Smooth muscle cell of trachea (primary cell): Measurements from ENCODE around the gene ALDH8A1. TPM values are rescaled to one million over a fixed set of nuclear protein-coding genes. Genes with fewer than 3 reads are reported as not detected.

Source experiments
- total RNA-seq: library from RNA; depleted of rRNA; stranded (reverse); fragments of >200 nt; gene quantifications from 2 replicates; pipeline ENCODE4 v1.2.1, GENCODE V29; 2014

Gene ALDH8A1
- 0.33 and 2.0 TPM in 2 replicates for total RNA-seq

GRCh38 chr6:134949927-134950326, at the start of gene ALDH8A1:
TSS of gene ALDH8A1 (minus strand) at chr6:134950101. CDS start at chr6:134950053, 48 bp downstream.

Other genes with a start within 250 kb of the ALDH8A1 start
- 124 and 148 TPM in 2 replicates for gene HBS1L, start 104.7 kb upstream of the ALDH8A1 start, total RNA-seq
- gene MYB, start 231.2 kb upstream of the ALDH8A1 start, total RNA-seq, result 0.29 TPM in 1 of 2 replicates, not detected in the other